Mesenchymal stem cell (in vitro differentiated cells and primary cell): Measurements from ENCODE around the gene DGCR8.

Experiments
- DNase-seq: peaks from one replicate; pipeline ENCODE4 v3.0.0-alpha.2; 2013
- H2AFZ ChIP-seq: one replicate; pipeline ENCODE4 v1.6.1; 2013; ENCODE audit warnings: low read depth, mild to moderate bottlenecking, control low read depth, inconsistent platforms, low read length, moderate library complexity
- H2AK5ac ChIP-seq: 2 replicates; pipeline ENCODE4 v1.6.1; 2013; ENCODE audit warnings: low read length, moderate library complexity, mild to moderate bottlenecking, inconsistent platforms; ENCODE audit not compliant: severe bottlenecking
- H2BK120ac ChIP-seq: one replicate; pipeline ENCODE4 v1.6.1; 2013; ENCODE audit warnings: low read depth, mild to moderate bottlenecking, inconsistent platforms, low read length, moderate library complexity
- H2BK12ac ChIP-seq, 2 experiments: one replicate each; pipeline ENCODE4 v1.6.1; 2013; ENCODE audit warnings: inconsistent platforms in 2 of 2, low read length in 2 of 2, mild to moderate bottlenecking in 2 of 2, moderate library complexity in 2 of 2, control low read depth in 1 of 2
- H2BK15ac ChIP-seq: one replicate; pipeline ENCODE4 v1.6.1; 2013; ENCODE audit warnings: mild to moderate bottlenecking, low read depth, inconsistent platforms; ENCODE audit not compliant: poor library complexity, severe bottlenecking
- H2BK5ac ChIP-seq: 2 replicates; pipeline ENCODE4 v1.6.1; 2013; ENCODE audit warnings: low read depth, mild to moderate bottlenecking, low read length, control low read depth, inconsistent platforms; ENCODE audit not compliant: poor library complexity, severe bottlenecking
- H3K14ac ChIP-seq, 2 experiments: one replicate each; pipeline ENCODE4 v1.6.1; 2013; ENCODE audit warnings: inconsistent platforms in 2 of 2, low read length in 2 of 2, control low read depth in 1 of 2, mild to moderate bottlenecking in 1 of 2, moderate library complexity in 1 of 2
- H3K18ac ChIP-seq, 2 experiments: one replicate each; pipeline ENCODE4 v1.6.1; 2013; ENCODE audit warnings: inconsistent platforms in 2 of 2, low read length in 2 of 2, control low read depth in 1 of 2, low read depth in 1 of 2, mild to moderate bottlenecking in 1 of 2
- H3K23ac ChIP-seq, 2 experiments: one replicate each; pipeline ENCODE4 v1.6.1; 2013; ENCODE audit warnings: inconsistent platforms in 2 of 2, low read length in 2 of 2, mild to moderate bottlenecking in 2 of 2, moderate library complexity in 2 of 2, control low read depth in 1 of 2
- H3K27ac ChIP-seq: 2 replicates; pipeline ENCODE4 v1.5.1; 2013; ENCODE audit warnings: mild to moderate bottlenecking, moderate library complexity, low read length, control low read depth, inconsistent platforms; ENCODE audit not compliant: poor library complexity, severe bottlenecking
- H3K27me3 ChIP-seq, 2 experiments: 2 replicates each; pipeline versions ENCODE4 v1.6.1 to v1.7.0; 2013; ENCODE audit warnings: low read length in 2 of 2, mild to moderate bottlenecking in 2 of 2, moderate library complexity in 2 of 2, control low read depth in 1 of 2, inconsistent platforms in 1 of 2; ENCODE audit not compliant: control insufficient read depth in 1 of 2, insufficient read depth in 1 of 2
- H3K36me3 ChIP-seq, 2 experiments: 2 replicates each; pipeline versions ENCODE4 v1.6.1 to v1.7.0; 2013; ENCODE audit warnings: low read length in 2 of 2, control low read depth in 1 of 2, inconsistent platforms in 1 of 2, low read depth in 1 of 2, mild to moderate bottlenecking in 1 of 2; ENCODE audit not compliant: insufficient read depth in 2 of 2, control insufficient read depth in 1 of 2
- H3K4ac ChIP-seq, 2 experiments: one replicate each; pipeline ENCODE4 v1.6.1; 2013; ENCODE audit warnings: inconsistent platforms in 2 of 2, low read length in 2 of 2, mild to moderate bottlenecking in 2 of 2, moderate library complexity in 2 of 2, control low read depth in 1 of 2, low read depth in 1 of 2
- H3K4me1 ChIP-seq: 2 replicates; pipeline ENCODE4 v1.6.1; 2013; ENCODE audit warnings: low read depth, low read length, control low read depth; ENCODE audit not compliant: control insufficient read depth, insufficient read depth
- H3K4me2 ChIP-seq: 2 replicates; pipeline ENCODE4 v1.6.1; 2013; ENCODE audit warnings: low read length, mild to moderate bottlenecking, inconsistent platforms; ENCODE audit not compliant: poor library complexity, severe bottlenecking
- H3K4me3 ChIP-seq, 2 experiments: 2 replicates each; pipeline versions ENCODE4 v1.5.1 to v1.7.0; 2013; ENCODE audit warnings: low read length in 2 of 2, mild to moderate bottlenecking in 2 of 2, control low read depth in 1 of 2, low read depth in 1 of 2; ENCODE audit not compliant: insufficient read depth in 1 of 2
- H3K79me1 ChIP-seq: replicated peaks from 2 replicates; pipeline ENCODE4 v1.6.1; 2013; ENCODE audit warnings: mild to moderate bottlenecking, control low read depth, low read length, inconsistent platforms; ENCODE audit not compliant: poor library complexity, severe bottlenecking
- H3K9ac ChIP-seq: 2 replicates; pipeline ENCODE4 v1.7.0; 2013; ENCODE audit warnings: mild to moderate bottlenecking, low read length, moderate library complexity
- H3K9me3 ChIP-seq: 2 replicates; pipeline ENCODE4 v1.7.0; 2013; ENCODE audit warnings: mild to moderate bottlenecking, low read length; ENCODE audit not compliant: control insufficient read depth
- H4K8ac ChIP-seq: one replicate; pipeline ENCODE4 v1.6.1; 2013; ENCODE audit warnings: inconsistent platforms, mild to moderate bottlenecking, low read length, moderate library complexity
- H4K91ac ChIP-seq: one replicate; pipeline ENCODE4 v1.6.1; 2013; ENCODE audit warnings: mild to moderate bottlenecking, low read length, inconsistent platforms
- WGBS: methylation state at CpG from one replicate; pipeline ENCODE4 v1.1.7; 2013; ENCODE audit warnings: mixed read lengths; 5-methylcytosine and 5-hydroxymethylcytosine counted together

DGCR8 gene

DNA sequence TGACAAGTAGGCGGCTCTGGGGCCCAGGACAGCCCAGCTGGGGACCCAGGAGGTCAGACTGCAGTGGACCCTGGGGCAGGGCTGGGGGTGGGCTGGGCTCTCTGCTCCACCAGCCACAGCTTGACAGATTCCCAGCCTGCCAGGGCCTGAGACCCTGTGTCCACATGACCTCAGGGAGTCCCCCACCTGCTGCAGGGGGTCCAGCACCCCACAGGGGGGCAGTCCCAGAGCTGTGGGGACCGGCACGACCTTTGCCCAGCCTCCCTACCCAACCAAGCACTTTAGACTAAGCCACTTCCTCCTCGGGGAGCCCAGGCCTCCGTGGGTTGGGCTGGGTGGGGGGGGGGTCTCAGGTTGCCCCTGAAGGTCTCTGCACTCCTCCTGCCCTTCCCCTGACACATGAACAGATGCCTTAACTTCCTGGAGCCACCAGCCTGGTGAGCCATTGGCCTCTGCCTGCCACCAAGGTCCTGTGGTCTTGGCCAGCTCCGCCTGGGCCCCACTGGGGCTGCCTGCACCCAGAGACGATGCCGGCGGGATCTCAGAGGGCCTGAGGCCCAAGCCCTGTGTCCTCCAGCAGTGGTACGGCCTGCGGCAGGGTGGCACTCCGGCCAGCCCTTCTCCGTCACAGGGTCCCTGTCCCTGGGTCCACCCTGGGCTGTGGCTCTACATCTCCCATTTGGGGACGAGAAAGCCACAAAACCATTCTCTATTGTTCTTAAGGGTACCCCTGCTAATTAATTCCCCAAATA lies 67.4 kb downstream of the DGCR8 start:
- Histone ChIP-seq H3K18ac (no peak overlapping the region), H2AFZ (no peak overlapping the region), H3K27ac (no peak overlapping the region), H3K9ac (no peak overlapping the region), H3K4me1 (peaks cover 28% of the 10 kb centered on the region), H2BK12ac (no peak overlapping the region), H2BK5ac (no peak overlapping the region), H3K23ac (no peak overlapping the region), H4K8ac (no peak overlapping the region), H3K9me3 (no peaks in the 10 kb centered on the region), H3K14ac (no peak overlapping the region), H2AK5ac (no peak overlapping the region), H4K91ac (no peak overlapping the region), H3K79me1 (peaks cover 28% of the 10 kb centered on the region), H3K36me3 (peaks cover 8 to 60% of the 10 kb centered on the region in 2 experiments), H3K4me2 (no peak overlapping the region), H2BK120ac (no peak overlapping the region), H3K4ac (no peak overlapping the region), H3K4me3 (no peak overlapping the region), H2BK15ac (no peak overlapping the region), H3K27me3 (peaks cover 0 to 1% of the 10 kb centered on the region in 2 experiments)
- DNase-seq, result no peak
- WGBS, result 89% methylated on average over 11 of the region's 14 CpGs

DNA sequence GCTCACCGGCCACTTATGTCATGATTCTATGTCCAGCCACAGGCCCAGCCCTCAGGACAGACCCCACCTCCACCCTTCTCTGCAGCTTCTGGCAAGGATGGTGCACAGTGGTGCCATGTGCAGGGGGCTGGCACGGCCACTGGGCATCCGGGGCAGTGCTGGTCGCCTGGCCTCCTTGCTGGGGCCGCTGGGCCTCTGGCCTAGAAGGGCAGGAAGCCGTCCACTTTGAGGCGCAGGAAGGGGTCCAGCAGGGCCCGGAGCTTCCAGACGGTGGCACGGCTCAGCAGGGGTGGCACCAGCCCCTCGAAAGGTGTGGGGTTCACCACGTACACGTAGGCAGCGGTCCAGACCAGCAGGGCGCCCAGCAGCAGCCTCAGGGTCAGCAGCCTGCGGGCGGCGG lies 68.4 kb downstream of the DGCR8 start:
- H3K79me1 ChIP-seq, result peaks cover 23% of the 10 kb centered on the region
- DNase-seq, result no peak
- no peak overlapping the region for H2BK15ac ChIP-seq
- no peak overlapping the region for H2AK5ac ChIP-seq
- 92% methylated on average over 16 of the region's 18 CpGs for WGBS
- no peak overlapping the region for H2AFZ ChIP-seq
- no peak overlapping the region for H2BK12ac ChIP-seq
- no peaks in the 10 kb centered on the region for H3K9me3 ChIP-seq
- no peak overlapping the region for H3K9ac ChIP-seq
- peaks cover 8 to 50% of the 10 kb centered on the region in 2 experiments for H3K36me3 ChIP-seq
- H3K14ac ChIP-seq, result no peak overlapping the region
- H3K23ac ChIP-seq, result no peak overlapping the region
- no peak overlapping the region for H3K4me3 ChIP-seq
- no peak overlapping the region for H3K27ac ChIP-seq
- no peak overlapping the region for H2BK5ac ChIP-seq
- no peak overlapping the region for H3K4me2 ChIP-seq
- no peak overlapping the region for H4K8ac ChIP-seq
- no peak overlapping the region for H2BK120ac ChIP-seq
- H3K18ac ChIP-seq, result no peak overlapping the region
- H3K4ac ChIP-seq, result no peak overlapping the region
- H3K27me3 ChIP-seq, result peaks cover 0 to 6% of the 10 kb centered on the region in 2 experiments
- peaks cover 22% of the 10 kb centered on the region for H3K4me1 ChIP-seq
- no peak overlapping the region for H4K91ac ChIP-seq

DNA sequence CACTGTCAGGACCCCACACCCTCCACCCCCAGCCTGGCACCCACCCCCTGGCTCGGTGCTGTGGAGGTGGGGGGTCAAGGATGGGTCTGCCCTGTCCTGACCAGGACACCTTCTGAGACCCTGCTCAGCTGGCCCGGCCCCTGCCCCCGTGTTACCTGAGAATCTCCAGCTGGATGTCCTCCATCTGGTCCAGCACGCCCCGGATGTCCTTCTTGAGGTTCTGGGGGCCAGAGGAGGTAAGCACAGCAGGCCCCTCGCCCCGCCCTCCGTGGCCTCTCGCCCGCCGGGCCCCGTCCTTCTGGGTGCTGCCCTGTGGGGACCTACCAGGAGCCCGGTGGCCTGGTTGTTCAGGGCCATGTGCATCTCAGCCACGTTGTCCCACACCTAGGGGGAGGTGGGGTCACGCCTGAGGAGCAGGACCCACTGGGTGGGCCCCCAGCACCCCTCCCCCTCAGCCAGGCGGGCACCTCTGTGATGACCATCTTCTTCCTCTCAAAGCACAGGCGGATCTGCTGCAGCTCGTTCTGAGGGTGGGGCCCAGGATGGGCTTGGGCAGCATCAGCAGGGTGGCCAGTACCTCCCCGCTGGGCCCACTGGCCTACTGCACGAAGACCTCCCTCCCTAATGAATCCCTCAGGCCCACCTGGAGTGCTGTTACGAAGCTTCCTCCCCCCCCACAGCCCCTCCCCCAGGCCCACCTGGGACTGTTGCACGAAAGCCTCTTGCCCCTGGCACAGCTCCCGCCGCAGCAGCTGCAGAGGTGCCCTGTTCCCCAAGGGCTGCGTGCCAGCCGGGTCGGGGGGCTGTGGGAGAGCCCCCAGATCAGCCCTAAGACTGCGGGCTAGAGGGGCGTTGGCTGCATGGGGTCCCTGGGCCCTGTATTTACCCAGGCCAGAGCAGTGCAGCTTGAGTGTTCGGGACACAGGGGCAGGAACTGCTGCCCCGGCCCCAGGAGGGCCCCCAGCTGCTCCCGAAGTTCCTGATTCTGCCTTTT lies 69.5 kb downstream of the DGCR8 start:
- no peak overlapping the region for H4K8ac ChIP-seq
- no peak overlapping the region for H2BK5ac ChIP-seq
- H3K36me3 ChIP-seq, result peaks cover 4 to 39% of the 10 kb centered on the region in 2 experiments
- no peak overlapping the region for H3K23ac ChIP-seq
- H3K4me1 ChIP-seq, result peaks cover 23% of the 10 kb centered on the region
- H2BK12ac ChIP-seq, result no peak overlapping the region
- no peak overlapping the region for H2AK5ac ChIP-seq
- H2BK120ac ChIP-seq, result no peak overlapping the region
- DNase-seq, result no peak
- no peak overlapping the region for H3K4me3 ChIP-seq
- WGBS, result 95% methylated on average over 30 of the region's 32 CpGs
- no peaks in the 10 kb centered on the region for H3K9me3 ChIP-seq
- H3K18ac ChIP-seq, result no peak overlapping the region
- H3K4ac ChIP-seq, result no peak overlapping the region
- no peak overlapping the region for H2AFZ ChIP-seq
- no peak overlapping the region for H2BK15ac ChIP-seq
- H3K14ac ChIP-seq, result no peak overlapping the region
- H3K9ac ChIP-seq, result no peak overlapping the region
- no peak overlapping the region for H3K4me2 ChIP-seq
- peaks cover 0 to 16% of the 10 kb centered on the region in 2 experiments for H3K27me3 ChIP-seq
- H4K91ac ChIP-seq, result no peak overlapping the region
- H3K27ac ChIP-seq, result no peak overlapping the region
- H3K79me1 ChIP-seq, result peaks cover 19% of the 10 kb centered on the region
